GM21423 (cell line): ENCODE data around the gene ZMYND12.
"Not testable (repeated sequence)": the region's sequence is repeated elsewhere in the genome, so short reads cannot be mapped to it uniquely, and the experiment has no call there.

ENCODE experiments used
- ATAC-seq: cut with Tn5 transposase; IDR thresholded peaks from one replicate; pipeline ENCODE4 v1.9.1; 2021; ENCODE audit warnings: mild to moderate bottlenecking, moderate library complexity; ENCODE audit not compliant: unreplicated experiment

ZMYND12 gene, protein sequence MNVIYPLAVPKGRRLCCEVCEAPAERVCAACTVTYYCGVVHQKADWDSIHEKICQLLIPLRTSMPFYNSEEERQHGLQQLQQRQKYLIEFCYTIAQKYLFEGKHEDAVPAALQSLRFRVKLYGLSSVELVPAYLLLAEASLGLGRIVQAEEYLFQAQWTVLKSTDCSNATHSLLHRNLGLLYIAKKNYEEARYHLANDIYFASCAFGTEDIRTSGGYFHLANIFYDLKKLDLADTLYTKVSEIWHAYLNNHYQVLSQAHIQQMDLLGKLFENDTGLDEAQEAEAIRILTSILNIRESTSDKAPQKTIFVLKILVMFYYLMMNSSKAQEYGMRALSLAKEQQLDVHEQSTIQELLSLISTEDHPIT

DNA sequence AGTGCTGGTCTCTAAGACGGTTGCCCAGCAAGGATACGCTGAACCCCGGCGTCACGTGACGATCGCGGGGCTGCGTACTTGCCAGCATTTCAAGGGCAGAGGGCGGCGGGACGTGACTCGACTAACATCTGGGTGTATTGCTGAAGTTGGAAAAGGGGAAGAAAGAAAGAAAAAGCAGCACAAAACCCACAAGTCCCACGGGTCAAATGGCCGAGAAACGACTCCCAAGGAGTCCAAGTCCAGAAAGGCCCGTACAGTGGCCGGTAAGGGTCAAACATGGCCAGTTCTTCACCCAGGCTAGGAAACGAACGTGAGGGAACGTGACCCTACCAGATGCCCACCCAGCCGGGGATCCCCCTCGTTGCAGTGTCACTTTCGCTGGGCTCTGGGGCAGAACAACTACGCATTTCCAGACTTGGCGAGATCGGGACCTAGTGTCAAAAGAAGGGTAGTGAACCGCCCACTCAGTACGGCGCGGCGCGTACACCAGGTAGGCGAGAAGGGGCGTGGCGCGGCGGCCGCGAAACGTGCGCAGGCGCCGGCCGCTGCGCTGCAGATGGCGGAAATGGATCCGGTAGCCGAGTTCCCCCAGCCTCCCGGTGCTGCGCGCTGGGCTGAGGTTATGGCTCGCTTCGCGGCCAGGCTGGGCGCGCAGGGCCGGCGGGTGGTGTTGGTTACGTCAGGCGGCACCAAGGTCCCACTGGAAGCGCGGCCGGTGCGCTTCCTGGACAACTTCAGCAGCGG is at the start of gene ZMYND12, which contains the start of gene PPCS:
TSS of gene ZMYND12 (minus strand) at position 13 of the 744 bp plus-strand sequence. CDS start 25 bp downstream, outside the sequence.
TSS of gene PPCS (plus strand) at position 534 of the 744 bp plus-strand sequence. CDS start at position 557, 23 bp downstream.
- peak; percentile 83 for ATAC-seq

DNA sequence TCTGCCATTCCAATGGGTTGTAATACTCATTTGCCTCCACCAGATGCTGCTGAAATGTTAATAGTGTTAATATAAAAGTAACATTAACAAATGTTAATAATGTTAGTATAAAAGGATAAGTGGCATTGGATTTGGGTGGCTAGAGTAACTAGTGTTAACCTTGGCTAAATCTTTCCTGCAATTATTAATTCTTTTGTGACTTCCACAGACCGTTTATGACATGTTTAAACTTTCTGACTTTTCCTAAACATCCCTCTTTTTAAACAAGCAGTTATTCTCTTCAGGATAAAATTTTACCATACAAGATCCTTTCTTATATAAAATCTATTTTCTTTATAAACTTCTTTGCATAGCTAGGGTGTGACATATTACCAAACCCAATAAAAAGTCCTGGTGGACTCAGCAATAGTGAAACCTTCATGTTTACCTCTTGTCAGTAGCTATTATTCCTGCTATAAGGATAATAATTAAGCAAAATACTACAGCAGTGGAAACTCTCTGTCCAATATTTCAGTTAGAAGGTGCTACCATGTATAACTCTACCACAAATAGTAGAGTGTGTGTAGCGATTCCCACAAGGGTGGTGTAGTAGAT is 48.8 kb upstream of the ZMYND12 start:
- ATAC-seq = no peak

DNA sequence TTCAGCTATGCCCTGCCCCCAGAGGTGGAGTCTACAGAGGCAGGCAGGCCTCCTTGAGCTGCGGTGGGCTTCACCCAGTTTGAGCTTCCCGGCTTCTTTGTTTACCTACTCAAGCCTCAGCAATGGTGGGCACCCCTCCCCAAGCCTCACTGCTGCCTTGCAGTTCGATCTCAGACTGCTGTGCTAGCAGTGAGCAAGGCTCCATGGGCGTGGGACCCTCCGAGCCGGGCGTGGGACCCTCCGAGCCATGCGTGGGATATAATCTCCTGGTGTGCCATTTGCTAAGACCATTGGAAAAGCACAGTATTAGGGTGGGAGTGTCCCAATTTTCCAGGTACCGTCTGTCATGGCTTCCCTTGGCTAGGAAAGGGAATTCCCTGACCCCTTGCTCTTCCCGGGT is 46.2 kb upstream of the ZMYND12 start:
- ATAC-seq = not testable (repeated sequence)

DNA sequence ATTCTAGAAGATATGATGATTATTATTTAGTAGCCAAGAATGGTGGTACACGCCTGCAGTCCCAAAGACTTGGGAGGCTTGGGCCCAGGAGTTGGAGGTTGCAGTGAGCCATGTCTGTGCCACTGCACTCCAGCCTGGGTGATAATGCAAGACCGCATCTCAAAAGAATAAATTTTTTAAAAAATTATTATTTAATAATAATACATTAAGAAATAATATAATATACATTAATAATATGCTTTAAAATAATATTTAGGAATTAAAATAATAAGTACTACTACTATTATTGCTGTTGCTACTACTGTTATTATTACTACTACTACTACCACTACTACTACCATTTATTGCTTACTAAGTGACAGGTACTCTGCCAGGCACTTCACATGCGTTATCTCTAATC is 34.4 kb upstream of the ZMYND12 start:
- ATAC-seq = no peak

DNA sequence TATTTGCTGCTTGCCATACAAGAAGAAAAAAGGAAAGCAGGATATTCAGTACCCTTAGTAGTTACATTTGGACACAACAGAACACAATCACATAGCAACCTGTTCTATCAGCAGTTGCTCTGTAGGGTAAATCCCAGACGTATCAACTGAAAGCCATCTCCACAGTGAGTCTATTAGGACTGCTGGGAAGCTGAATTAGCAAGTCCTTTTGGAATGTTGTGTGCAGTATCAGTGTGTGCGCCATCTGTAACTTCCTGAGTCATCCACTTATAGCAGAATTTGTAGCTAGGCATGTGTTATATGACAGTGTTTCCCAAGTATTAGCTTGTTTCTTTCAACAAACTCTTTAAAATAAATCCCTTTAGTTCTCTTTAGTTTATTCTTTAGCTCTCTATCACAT is 28.6 kb upstream of the ZMYND12 start:
- no peak for ATAC-seq

DNA sequence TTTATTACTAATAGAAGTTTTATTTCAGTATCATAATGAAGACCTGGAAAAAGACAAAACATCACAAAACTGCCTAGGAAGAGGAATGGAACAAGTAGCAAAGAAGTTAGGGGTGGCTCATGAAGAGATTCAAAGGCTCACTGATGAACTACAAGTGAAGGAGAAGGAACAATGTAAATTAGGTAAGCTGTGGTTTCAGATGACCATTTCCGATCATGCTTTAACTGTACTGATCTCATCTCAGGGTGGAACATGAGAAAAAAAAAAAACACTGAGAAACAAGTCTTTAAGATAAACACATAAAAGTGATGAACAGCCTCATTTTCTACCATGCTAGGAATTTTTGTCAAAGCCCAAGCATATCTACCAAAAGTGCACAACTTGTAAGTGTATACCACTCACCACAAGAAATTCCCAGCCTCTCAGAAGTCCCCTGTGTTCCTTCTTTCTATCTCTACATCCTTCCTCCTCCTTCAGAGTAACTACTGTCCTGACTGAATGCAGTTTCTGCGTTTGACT is 26.9 kb upstream of the ZMYND12 start:
- ATAC-seq = no peak

DNA sequence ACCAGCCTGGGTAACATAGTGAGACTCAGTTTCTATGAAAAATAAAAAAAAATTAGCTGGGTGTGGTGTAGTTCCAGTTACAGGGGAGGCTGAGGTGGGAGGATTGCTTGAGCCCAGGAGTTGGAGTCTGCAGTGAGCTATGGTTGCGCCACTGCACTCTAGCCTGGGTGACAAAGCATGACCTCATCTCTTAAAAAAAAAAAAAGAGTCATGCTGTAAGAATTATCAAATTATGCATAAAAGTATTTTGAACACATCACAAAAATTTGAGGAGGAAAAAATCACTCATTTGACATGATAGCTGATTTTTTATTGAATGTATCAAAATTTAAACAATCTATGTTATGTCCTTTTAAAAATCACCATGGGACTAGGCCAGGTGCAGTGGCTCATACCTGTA is 25.1 kb upstream of the ZMYND12 start:
- ATAC-seq = no peak

DNA sequence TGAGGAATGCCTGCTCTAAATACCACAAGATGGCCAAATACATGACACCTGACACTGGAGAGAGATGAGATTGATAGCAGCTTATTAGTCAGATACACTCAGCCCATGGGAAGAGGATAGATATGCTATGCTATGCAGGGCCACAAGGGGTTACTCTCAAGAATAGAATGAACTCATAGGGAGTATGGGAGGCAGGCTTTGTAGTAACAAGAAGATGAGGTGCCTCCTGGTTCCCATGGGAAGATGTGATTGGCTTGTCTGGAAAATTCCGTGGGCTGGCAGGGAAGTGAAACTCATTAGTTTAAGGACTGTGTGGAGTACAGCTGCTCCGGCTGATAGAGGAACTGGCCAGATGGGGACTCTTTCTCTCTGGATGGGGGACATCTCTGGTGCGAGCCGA is 23.8 kb upstream of the ZMYND12 start:
- ATAC-seq = no peak

DNA sequence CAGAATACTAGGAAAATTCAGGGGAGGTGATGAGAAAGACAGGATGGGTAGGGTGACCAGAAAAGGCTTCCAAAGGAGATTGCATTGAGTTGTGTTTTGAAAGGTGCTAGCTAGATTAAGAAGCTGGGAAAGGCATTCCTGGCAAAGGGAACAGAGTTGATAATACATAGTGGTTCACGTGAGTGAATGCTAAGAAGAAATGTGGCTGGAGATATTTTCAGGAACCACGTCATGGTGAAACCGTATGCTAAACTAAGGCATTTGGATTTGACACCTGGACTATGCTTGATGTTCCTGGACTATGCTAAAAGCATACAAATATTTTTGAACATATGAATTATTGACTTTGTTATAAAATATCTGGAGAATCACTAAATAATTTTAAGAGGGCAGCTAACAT is 22.0 kb upstream of the ZMYND12 start:
- no peak for ATAC-seq

DNA sequence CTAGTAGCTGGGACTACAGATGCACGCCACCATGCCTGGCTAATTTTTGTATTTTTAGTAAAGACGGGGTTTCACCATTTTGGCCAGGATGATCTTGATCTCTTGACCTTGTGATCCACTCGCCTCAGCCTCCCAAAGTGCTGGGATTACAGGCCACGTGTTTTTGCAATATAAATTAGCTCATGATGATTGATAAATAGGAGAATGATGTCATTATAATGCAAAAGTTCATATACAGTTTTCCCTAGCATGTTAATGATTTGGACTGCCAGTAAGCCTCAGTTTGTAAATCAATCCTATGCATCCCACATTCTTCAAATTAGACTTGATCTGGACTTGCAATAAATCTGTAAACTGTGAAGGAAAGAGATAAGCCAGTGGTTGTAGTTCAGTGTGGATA is 21.5 kb upstream of the ZMYND12 start:
- ATAC-seq = not testable (repeated sequence)

DNA sequence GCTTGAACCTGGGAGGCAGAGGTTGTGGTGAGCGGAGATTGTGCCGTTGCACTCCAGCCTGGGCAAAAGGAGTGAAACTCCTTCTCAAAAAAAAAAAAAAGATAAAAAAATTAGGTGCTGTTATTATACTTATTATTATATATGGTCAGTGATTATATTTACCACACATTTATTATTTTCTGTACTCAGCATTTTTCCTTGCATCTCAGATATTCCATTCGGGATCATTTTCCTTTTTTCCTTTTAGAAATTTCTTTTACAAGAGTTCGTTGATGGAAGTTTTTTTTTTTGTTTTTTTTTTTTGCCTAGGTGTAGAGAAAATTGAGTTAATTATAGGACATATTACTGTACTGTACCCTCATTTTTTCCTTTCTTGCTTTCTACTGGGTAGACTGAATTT is 20.8 kb upstream of the ZMYND12 start:
- no peak for ATAC-seq

DNA sequence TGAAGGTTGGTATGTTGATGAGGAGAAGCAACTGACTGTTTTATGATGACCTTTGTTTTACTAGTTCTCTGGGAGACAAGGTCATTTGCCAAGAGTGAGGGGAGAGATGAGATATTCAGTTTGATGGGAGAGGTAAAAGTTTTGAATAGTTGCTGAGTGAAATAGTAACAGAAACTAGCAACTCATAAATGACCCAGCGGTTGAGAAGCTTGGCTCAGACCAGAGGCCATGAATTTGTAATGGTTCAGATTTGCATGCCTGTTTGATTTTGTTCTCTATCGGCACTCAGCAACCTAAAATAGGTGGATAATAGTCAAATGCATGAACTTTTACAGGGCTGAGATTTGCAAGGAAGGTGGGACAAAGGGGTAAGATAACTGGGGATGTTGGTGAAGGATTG is 13.9 kb upstream of the ZMYND12 start:
- ATAC-seq = no peak

DNA sequence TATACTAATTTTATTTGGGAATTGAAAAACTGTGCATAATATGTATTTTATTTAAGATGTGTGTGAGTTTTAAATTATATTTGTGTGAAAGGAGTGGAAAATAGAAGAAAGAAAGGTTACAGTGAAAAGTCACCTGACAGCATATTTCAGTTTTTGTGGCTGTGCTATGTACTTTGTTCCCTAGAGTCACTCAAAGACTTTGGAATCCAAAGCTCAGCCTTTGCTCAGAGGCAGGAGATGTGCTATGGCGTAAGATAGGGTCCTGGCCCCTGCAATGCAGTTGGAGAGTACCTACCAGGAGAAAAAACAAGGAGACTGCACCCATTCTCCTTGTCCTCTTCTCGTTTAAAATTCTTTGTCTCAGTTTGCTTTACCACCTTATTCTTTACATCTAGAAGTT is 10.2 kb upstream of the ZMYND12 start:
- ATAC-seq = no peak

DNA sequence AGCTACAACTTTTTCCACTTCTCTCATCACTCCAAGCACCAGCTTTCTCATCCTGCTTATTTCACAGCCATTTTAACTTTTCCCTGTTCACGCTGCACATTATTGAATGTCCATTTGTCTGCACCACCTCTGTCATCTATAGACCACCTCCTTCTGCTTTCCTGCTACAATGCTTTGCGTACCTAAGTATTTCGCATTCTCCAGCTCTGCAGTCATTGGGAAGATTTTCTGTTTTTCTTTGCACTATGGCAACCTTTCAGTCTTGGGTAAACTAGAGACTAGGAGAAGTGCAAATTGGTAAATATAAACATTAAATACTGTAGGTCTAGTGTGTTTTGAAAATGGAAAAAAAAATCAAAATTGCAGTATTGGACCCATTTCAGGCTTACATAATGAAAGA is 8.1 kb upstream of the ZMYND12 start:
- no peak for ATAC-seq

DNA sequence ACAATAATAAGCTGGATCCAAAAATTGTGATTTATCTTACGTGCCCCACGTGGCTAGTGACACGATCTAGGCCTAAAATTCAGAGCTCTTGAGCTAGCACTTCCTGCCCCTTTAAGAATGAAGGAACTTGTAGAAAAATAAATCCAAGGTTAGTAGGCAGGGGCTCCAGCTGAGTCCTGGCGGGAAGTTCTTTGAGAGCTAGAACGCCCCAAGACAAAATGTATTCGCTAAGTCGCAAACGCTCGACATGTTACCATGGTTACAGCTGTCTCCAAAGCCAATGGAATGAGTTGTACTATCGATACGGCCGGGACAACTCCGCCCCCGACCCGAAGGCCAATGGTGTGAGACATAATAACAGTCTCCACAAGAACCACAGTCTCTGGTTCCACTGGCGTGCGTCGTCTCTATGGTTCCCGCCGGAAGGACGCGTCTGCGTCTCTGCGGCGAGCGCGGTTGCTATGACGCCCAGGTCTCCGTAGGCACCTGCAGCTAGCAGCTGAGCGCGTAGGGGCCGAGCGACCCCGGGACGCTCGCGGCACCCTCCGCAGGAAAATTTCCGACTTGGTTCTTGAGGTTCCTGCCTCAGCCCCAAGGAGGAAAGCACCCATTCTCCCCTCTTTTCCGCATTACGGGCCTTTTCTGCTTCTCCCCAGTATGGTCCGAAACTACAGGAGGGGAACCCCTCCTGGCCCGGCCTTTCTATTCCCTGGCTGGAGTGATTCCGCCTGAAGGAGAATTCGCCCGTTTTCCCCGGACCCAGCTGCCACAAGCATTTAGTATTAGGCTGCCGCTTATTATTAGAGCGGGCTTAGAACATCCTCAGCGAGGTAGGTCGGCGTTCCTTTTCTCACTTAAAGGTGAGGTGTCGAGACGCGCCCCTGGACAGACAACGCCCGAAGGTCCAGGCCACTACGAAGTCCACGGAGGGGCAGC is 7.3 kb upstream of the ZMYND12 start, which contains the start of gene CCDC30:
TSS of gene CCDC30 (plus strand) at position 459 of the 936 bp plus-strand sequence. CDS start 17,266 bp downstream, outside the sequence.
- peak; percentile 99 for ATAC-seq

DNA sequence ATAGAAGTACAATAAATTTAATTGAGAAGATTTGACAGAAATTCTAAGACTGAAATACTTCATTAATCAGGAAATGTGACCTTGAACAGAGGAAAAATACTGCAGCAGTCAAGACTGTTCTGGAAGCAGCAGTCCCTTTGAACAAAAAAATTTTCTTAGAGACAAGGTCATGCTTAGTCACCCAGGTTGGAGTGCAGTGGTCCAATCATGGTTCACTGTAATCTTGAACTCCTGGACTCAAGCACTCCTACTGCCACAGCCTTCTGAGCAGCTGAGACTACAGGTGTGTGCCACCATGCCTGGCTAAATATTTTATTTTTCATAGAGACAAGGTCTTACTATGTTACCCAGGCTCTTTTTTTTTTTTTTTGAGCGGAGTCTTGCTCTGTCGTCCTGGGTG is 5.4 kb upstream of the ZMYND12 start:
- ATAC-seq = no peak

DNA sequence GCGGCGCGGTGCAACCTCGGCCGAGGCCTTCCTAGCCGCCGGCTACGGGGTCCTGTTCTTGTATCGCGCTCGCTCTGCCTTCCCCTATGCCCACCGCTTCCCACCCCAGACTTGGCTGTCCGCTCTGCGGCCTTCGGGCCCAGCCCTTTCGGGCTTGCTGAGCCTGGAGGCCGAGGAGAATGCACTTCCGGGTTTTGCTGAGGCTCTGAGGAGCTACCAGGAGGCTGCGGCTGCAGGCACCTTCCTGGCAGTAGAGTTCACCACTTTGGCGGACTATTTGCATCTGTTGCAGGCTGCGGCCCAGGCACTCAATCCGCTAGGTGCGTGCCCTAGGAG is 900 bp upstream of the ZMYND12 start:
- ATAC-seq = peak; percentile 56

DNA sequence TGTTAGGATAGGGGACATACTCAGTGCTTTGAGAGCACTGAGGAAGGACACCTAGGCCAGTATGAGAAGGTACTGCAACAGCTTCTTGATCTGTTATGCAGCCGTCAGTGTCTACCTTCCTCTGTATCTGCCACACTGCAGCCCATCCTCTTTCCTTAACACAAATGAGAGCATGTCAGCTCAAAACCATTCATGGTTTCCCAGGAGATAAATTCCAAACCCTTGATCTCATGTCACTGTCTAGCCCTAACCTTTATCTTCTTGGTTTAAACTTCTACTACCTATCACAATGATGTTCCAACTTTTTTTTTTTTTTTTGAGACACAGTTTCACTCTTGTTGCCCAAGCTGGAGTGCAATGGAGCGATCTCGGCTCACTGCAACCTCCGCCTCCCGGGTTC is 1.4 kb downstream of the ZMYND12 start:
- ATAC-seq = no peak

DNA sequence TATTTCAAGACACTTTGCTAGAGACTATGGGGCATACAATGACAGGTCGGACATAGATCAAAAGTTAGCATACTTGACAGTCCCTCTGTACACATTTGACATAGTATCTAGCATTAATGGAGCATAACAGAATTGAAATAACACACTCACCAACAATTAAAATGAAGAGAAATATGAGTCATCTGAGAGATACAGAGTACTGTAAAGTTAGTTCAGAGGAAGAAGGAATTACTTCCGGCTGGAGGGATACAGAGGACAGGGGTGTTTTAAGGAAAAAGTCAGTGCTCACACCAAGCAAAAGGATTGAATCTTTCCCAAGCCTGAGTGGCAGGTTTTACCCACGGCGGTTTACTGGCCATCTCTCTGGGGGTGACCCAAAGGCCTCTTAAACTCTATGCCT is 2.4 kb downstream of the ZMYND12 start:
- ATAC-seq = no peak

DNA sequence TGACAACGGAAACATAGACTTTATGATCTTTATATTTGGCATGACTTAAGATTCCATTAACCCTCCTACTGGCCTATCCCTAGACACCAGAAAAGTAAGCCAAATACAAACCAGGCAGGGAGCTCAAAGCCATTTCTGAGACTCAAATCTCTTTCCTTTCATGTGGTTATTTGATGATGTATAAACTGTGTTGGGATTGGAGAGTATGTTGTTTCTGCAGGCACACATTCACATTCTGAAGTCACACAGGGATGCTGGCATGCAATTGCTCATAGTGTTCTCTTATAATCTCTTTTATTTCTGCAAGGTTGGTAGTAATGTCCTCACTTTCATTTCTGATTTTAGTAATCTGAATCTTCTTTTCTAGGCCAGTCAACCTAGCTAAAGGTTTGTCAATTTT is 5.8 kb downstream of the ZMYND12 start:
- ATAC-seq = no peak
